Measurements from ENCODE around the gene HSD17B1.
"Not testable (repeated sequence)": the region's sequence is repeated elsewhere in the genome, so short reads cannot be mapped to it uniquely, and the experiment has no call there.

Gene HSD17B1

DNA sequence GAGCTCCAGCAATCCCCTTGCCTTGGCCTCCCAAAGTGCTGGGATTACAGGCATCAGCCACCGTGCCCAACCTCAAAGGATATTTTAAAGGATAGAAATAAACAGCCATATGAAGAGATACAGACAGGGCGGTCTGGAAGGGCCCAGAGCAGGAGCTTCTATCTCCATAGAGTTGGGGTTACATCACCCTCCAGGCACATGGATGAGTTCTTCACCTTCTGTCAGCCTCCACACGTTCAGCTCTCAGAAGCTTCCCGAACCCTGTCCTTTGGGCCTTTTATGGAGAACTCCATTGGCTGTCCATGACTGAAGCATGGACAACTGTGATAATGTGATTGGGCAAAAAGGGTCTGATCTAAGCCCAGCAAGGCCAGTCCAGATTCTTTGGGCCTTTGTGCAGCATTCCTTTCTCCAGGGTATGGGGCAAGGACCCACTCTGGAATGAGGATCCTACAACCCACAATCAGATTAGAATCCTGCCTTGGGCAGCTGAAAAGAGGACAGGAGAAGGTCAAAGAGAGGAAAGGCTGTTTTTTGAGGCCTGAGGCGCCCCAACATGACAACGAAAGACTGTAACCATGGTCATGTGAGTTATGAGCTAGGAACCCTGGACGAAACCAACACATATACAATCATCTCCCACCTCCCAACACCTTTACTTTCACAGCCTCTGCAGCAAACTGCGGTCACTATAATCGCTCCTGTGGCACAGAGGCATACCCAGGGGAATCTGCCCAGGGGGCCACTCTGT is 6.8 kb upstream of the HSD17B1 start:
- H2BK5ac ChIP-seq (ENCODE audit: low read depth, low read length, poor library complexity, severe bottlenecking); H2AK5ac ChIP-seq (ENCODE audit: low read length, severe bottlenecking); H3K27me3 ChIP-seq (ENCODE audit: control insufficient read depth in 1 of 2, insufficient read depth in 1 of 2, low read length in 2 of 2); H2BK12ac ChIP-seq (ENCODE audit: low read length in 2 of 2); H3K9me3 ChIP-seq (ENCODE audit: control insufficient read depth, low read length); H2BK15ac ChIP-seq (ENCODE audit: low read depth, poor library complexity, severe bottlenecking); DNase-seq; H3K27ac ChIP-seq (ENCODE audit: low read length, poor library complexity, severe bottlenecking); H3K9ac ChIP-seq (ENCODE audit: low read length); H2BK120ac ChIP-seq (ENCODE audit: low read depth, low read length); H3K23ac ChIP-seq (ENCODE audit: low read length in 2 of 2); H3K4me2 ChIP-seq (ENCODE audit: low read length, poor library complexity, severe bottlenecking); H4K8ac ChIP-seq (ENCODE audit: low read length); H3K18ac ChIP-seq (ENCODE audit: low read depth in 1 of 2, low read length in 2 of 2); H3K14ac ChIP-seq (ENCODE audit: low read length in 2 of 2); H2AFZ ChIP-seq (ENCODE audit: low read depth, low read length); H3K4ac ChIP-seq (ENCODE audit: low read depth in 1 of 2, low read length in 2 of 2); H3K4me3 ChIP-seq (ENCODE audit: insufficient read depth in 1 of 2, low read depth in 1 of 2, low read length in 2 of 2): not testable (repeated sequence)
- peaks cover 40 to 45% of the 10 kb centered on the region in 2 experiments for H3K36me3 ChIP-seq (ENCODE audit: control insufficient read depth in 1 of 2, insufficient read depth in 2 of 2, low read depth in 1 of 2, low read length in 2 of 2)
- H3K79me1 ChIP-seq (replicated peaks; ENCODE audit: low read length, poor library complexity, severe bottlenecking) = peaks cover 17% of the 10 kb centered on the region
- 93% methylated on average over 4 of the region's 9 CpGs for WGBS
- peak overlapping the region; percentile 20 for H4K91ac ChIP-seq (ENCODE audit: low read length)
- peaks cover 12% of the 10 kb centered on the region for H3K4me1 ChIP-seq (ENCODE audit: control insufficient read depth, insufficient read depth, low read depth, low read length)

DNA sequence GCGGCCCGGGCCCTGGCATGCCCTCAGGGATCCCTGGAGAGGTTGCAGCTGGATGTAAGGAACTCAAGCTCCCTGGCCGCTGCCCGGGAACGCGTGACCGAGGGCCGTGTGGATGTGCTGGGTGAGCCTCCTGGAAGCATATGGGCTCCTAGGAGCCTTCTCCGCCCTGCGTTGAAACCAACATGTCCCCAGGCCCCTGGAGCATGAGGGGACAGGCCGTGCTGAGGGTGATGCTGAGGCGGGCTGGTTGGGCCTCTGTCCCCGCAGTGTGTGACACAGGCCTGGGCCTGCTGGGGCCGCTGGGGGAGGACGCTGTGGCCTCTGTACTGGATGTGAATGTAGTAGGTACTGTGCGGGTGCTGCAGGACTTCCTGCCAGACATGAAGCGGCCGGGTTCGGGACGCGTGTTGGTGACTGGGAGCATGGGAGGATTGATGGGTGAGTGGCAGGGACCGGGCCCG is 5.7 kb upstream of the HSD17B1 start:
- 94% methylated on average over 23 of the region's 23 CpGs for WGBS
- H2AK5ac ChIP-seq (ENCODE audit: low read length, severe bottlenecking) = no peak overlapping the region
- H3K27ac ChIP-seq (ENCODE audit: low read length, poor library complexity, severe bottlenecking) = no peak overlapping the region
- no peak overlapping the region for H2BK12ac ChIP-seq (ENCODE audit: low read length in 2 of 2)
- H3K36me3 ChIP-seq (ENCODE audit: control insufficient read depth in 1 of 2, insufficient read depth in 2 of 2, low read depth in 1 of 2, low read length in 2 of 2) = peaks cover 31 to 37% of the 10 kb centered on the region in 2 experiments
- H3K14ac ChIP-seq (ENCODE audit: low read length in 2 of 2) = no peak overlapping the region
- H3K79me1 ChIP-seq (replicated peaks; ENCODE audit: low read length, poor library complexity, severe bottlenecking) = peaks cover 19% of the 10 kb centered on the region
- H3K4me2 ChIP-seq (ENCODE audit: low read length, poor library complexity, severe bottlenecking) = no peak overlapping the region
- H3K18ac ChIP-seq (ENCODE audit: low read depth in 1 of 2, low read length in 2 of 2) = no peak overlapping the region
- no peak overlapping the region for H2BK15ac ChIP-seq (ENCODE audit: low read depth, poor library complexity, severe bottlenecking)
- peaks cover 0 to 5% of the 10 kb centered on the region in 2 experiments for H3K27me3 ChIP-seq (ENCODE audit: control insufficient read depth in 1 of 2, insufficient read depth in 1 of 2, low read length in 2 of 2)
- no peak overlapping the region for H2BK5ac ChIP-seq (ENCODE audit: low read depth, low read length, poor library complexity, severe bottlenecking)
- no peak overlapping the region for H3K4ac ChIP-seq (ENCODE audit: low read depth in 1 of 2, low read length in 2 of 2)
- DNase-seq = no peak
- H2AFZ ChIP-seq (ENCODE audit: low read depth, low read length) = no peak overlapping the region
- no peak overlapping the region for H4K91ac ChIP-seq (ENCODE audit: low read length)
- no peaks in the 10 kb centered on the region for H3K9me3 ChIP-seq (ENCODE audit: control insufficient read depth, low read length)
- no peak overlapping the region for H2BK120ac ChIP-seq (ENCODE audit: low read depth, low read length)
- peaks cover 12% of the 10 kb centered on the region for H3K4me1 ChIP-seq (ENCODE audit: control insufficient read depth, insufficient read depth, low read depth, low read length)
- no peak overlapping the region for H3K23ac ChIP-seq (ENCODE audit: low read length in 2 of 2)
- H3K9ac ChIP-seq (ENCODE audit: low read length) = no peak overlapping the region
- H3K4me3 ChIP-seq (ENCODE audit: insufficient read depth in 1 of 2, low read depth in 1 of 2, low read length in 2 of 2) = no peak overlapping the region
- no peak overlapping the region for H4K8ac ChIP-seq (ENCODE audit: low read length)

DNA sequence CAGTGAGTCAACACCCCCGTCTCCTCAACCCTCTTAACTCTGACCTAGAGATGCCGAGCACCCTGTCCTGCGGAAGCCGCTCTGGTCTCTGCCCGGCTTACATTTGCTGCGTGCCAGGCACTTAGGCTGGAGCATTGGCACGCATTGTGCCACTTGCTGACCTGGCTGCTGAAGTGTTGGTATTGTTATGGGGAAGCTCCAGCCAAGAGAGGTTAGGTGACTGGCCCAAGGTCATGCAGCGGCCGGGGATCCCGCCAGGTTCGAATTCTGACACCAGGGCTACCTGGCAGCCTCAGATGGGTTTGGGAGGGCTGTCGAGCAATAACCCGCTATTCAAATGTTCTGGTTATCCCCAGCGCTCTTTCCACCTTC is 5.0 kb upstream of the HSD17B1 start:
- WGBS = 92% methylated on average over 14 of the region's 14 CpGs
- DNase-seq = no peak
- H4K91ac ChIP-seq (ENCODE audit: low read length) = no peak overlapping the region

DNA sequence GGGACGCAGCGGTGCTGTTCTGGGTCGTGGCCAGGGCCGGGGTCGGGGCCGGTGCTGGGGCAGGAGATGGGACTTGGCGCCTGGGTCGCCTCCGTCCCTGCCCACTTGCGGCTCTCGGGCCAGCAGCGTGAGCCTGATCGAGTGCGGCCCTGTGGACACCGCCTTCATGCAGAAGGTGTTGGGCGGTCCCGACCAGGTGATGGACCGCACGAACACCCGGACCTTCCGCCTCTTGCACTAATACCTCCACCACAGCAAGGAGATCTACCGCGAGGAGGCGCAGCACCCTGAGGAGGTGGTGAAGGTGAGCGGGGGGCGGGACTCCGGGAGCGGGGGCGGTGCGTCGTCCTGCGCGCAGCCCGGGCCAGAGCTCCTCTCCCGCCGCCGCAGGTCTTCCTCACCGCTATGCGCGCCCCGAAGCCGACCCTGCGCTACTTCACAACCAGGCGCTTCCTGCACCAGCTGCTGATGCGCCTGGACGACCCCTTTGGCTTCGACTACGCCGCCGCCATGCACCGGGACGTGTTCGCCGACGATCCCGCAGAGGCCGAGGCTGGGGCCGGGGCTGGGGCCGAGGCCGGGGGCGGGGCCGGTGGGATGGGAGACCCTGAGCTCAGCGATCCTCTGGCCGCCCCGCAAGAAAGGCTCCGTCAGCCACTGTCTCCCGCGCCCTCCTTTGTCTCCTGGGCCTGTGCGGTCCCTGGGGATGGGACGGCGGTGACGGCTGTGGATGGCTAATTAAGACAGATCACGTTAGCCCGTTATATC is 4.5 kb upstream of the HSD17B1 start:
- H2BK120ac ChIP-seq (ENCODE audit: low read depth, low read length) = peak overlapping the region; percentile 34
- H2BK12ac ChIP-seq (ENCODE audit: low read length in 2 of 2) = peak overlapping the region in 1 of 2 experiments; percentile 25
- H2BK15ac ChIP-seq (ENCODE audit: low read depth, poor library complexity, severe bottlenecking) = no peak overlapping the region
- H2AFZ ChIP-seq (ENCODE audit: low read depth, low read length) = peak overlapping the region; percentile 6
- peak overlapping the region; percentile 66 to 88 for H3K18ac ChIP-seq (ENCODE audit: low read depth in 1 of 2, low read length in 2 of 2)
- H3K27ac ChIP-seq (ENCODE audit: low read length, poor library complexity, severe bottlenecking) = no peak overlapping the region
- peak overlapping the region in 1 of 2 experiments; percentile 77 for H3K23ac ChIP-seq (ENCODE audit: low read length in 2 of 2)
- H2BK5ac ChIP-seq (ENCODE audit: low read depth, low read length, poor library complexity, severe bottlenecking) = no peak overlapping the region
- H3K14ac ChIP-seq (ENCODE audit: low read length in 2 of 2) = peak overlapping the region in 1 of 2 experiments; percentile 79
- H3K79me1 ChIP-seq (replicated peaks; ENCODE audit: low read length, poor library complexity, severe bottlenecking) = peaks cover 16% of the 10 kb centered on the region
- H3K4me3 ChIP-seq (ENCODE audit: insufficient read depth in 1 of 2, low read depth in 1 of 2, low read length in 2 of 2) = peak overlapping the region in 1 of 2 experiments; percentile 40
- no peak overlapping the region for H2AK5ac ChIP-seq (ENCODE audit: low read length, severe bottlenecking)
- H3K4ac ChIP-seq (ENCODE audit: low read depth in 1 of 2, low read length in 2 of 2) = peak overlapping the region in 1 of 2 experiments; percentile 66
- peaks cover 15% of the 10 kb centered on the region for H3K4me1 ChIP-seq (ENCODE audit: control insufficient read depth, insufficient read depth, low read depth, low read length)
- DNase-seq = peak; percentile 53
- H3K9me3 ChIP-seq (ENCODE audit: control insufficient read depth, low read length) = no peaks in the 10 kb centered on the region
- 11% methylated on average over 56 of the region's 74 CpGs for WGBS
- H3K36me3 ChIP-seq (ENCODE audit: control insufficient read depth in 1 of 2, insufficient read depth in 2 of 2, low read depth in 1 of 2, low read length in 2 of 2) = peaks cover 22 to 34% of the 10 kb centered on the region in 2 experiments
- peaks cover 0 to 5% of the 10 kb centered on the region in 2 experiments for H3K27me3 ChIP-seq (ENCODE audit: control insufficient read depth in 1 of 2, insufficient read depth in 1 of 2, low read length in 2 of 2)
- H4K91ac ChIP-seq (ENCODE audit: low read length) = peak overlapping the region; percentile 61
- peak overlapping the region; percentile 57 for H3K4me2 ChIP-seq (ENCODE audit: low read length, poor library complexity, severe bottlenecking)
- no peak overlapping the region for H3K9ac ChIP-seq (ENCODE audit: low read length)
- H4K8ac ChIP-seq (ENCODE audit: low read length) = peak overlapping the region; percentile 40

More for the DNA sequence above, 5.0 kb upstream of the HSD17B1 start:
- Histone ChIP-seq H2BK5ac (ENCODE audit: low read depth, low read length, poor library complexity, severe bottlenecking) (no peak overlapping the region), H3K27me3 (ENCODE audit: control insufficient read depth in 1 of 2, insufficient read depth in 1 of 2, low read length in 2 of 2) (peaks cover 0 to 5% of the 10 kb centered on the region in 2 experiments), H2BK12ac (ENCODE audit: low read length in 2 of 2) (no peak overlapping the region), H3K4me1 (ENCODE audit: control insufficient read depth, insufficient read depth, low read depth, low read length) (peaks cover 12% of the 10 kb centered on the region), H3K4me3 (ENCODE audit: insufficient read depth in 1 of 2, low read depth in 1 of 2, low read length in 2 of 2) (peak overlapping the region in 1 of 2 experiments; percentile 40), H3K14ac (ENCODE audit: low read length in 2 of 2) (no peak overlapping the region), H3K79me1 (replicated peaks; ENCODE audit: low read length, poor library complexity, severe bottlenecking) (peaks cover 20% of the 10 kb centered on the region), H3K23ac (ENCODE audit: low read length in 2 of 2) (no peak overlapping the region), H3K9me3 (ENCODE audit: control insufficient read depth, low read length) (no peaks in the 10 kb centered on the region), H4K8ac (ENCODE audit: low read length) (peak overlapping the region; percentile 27), H3K18ac (ENCODE audit: low read depth in 1 of 2, low read length in 2 of 2) (no peak overlapping the region), H3K36me3 (ENCODE audit: control insufficient read depth in 1 of 2, insufficient read depth in 2 of 2, low read depth in 1 of 2, low read length in 2 of 2) (peaks cover 28 to 35% of the 10 kb centered on the region in 2 experiments), H3K4ac (ENCODE audit: low read depth in 1 of 2, low read length in 2 of 2) (peak overlapping the region in 1 of 2 experiments; percentile 66), H3K9ac (ENCODE audit: low read length) (no peak overlapping the region), H2BK120ac (ENCODE audit: low read depth, low read length) (peak overlapping the region; percentile 34), H3K4me2 (ENCODE audit: low read length, poor library complexity, severe bottlenecking) (peak overlapping the region; percentile 57), H2AFZ (ENCODE audit: low read depth, low read length) (no peak overlapping the region), H2BK15ac (ENCODE audit: low read depth, poor library complexity, severe bottlenecking) (no peak overlapping the region), H3K27ac (ENCODE audit: low read length, poor library complexity, severe bottlenecking) (no peak overlapping the region), H2AK5ac (ENCODE audit: low read length, severe bottlenecking) (no peak overlapping the region)

Data from mesenchymal stem cell (in vitro differentiated cells and primary cell).